ENCODE data around the gene GMIP.
"Not testable (repeated sequence)": the region's sequence is repeated elsewhere in the genome, so short reads cannot be mapped to it uniquely, and the experiment has no call there.

Gene GMIP

GRCh38 chr19:19633711-19634515 lies 9.5 kb downstream of the GMIP start:
- DNase-seq: no peak

GRCh38 chr19:19632661-19633060 lies 10.8 kb downstream of the GMIP start:
- no peak for DNase-seq

GRCh38 chr19:19631346-19631745 lies 12.1 kb downstream of the GMIP start:
- no peak for DNase-seq

GRCh38 chr19:19630426-19630825 lies 13.0 kb downstream of the GMIP start:
- no peak for DNase-seq

- DNase-seq: no peak
Measured at GRCh38 chr19:19630062-19630414, 13.4 kb downstream of the GMIP start.

GRCh38 chr19:19628501-19629134 lies 14.8 kb downstream of the GMIP start:
- DNase-seq: no peak

- DNase-seq: no peak
Measured at GRCh38 chr19:19627621-19628500, 15.6 kb downstream of the GMIP start, which contains the start of gene LPAR2. Gene LPAR2 (minus strand): TSS chr19:19628220. CDS start chr19:19627275, 945 bp downstream.

- DNase-seq: no peak
Measured at GRCh38 chr19:19626516-19627472, 16.7 kb downstream of the GMIP start.

- no peak for DNase-seq
Measured at GRCh38 chr19:19624032-19624570, 19.4 kb downstream of the GMIP start.

GRCh38 chr19:19623383-19623782 lies 20.1 kb downstream of the GMIP start:
- DNase-seq: no peak

- DNase-seq: no peak
Measured at GRCh38 chr19:19619849-19620210, 23.6 kb downstream of the GMIP start.

- no peak for DNase-seq
Measured at GRCh38 chr19:19619181-19619848, 24.1 kb downstream of the GMIP start.

GRCh38 chr19:19618219-19619051 lies 25.0 kb downstream of the GMIP start, which contains the start of gene PBX4:
Gene PBX4 (minus strand): TSS chr19:19618687. CDS start chr19:19618629, 58 bp downstream.
- peak; percentile 82 to 86 for DNase-seq

- DNase-seq: no peak
Measured at GRCh38 chr19:19615086-19615485, 28.4 kb downstream of the GMIP start.

- DNase-seq: no peak
Measured at GRCh38 chr19:19613506-19613905, 30.0 kb downstream of the GMIP start.

- DNase-seq: no peak
Measured at GRCh38 chr19:19610376-19611202, 32.9 kb downstream of the GMIP start.

- not testable (repeated sequence) for DNase-seq
Measured at GRCh38 chr19:19606686-19607085, 36.8 kb downstream of the GMIP start.

- DNase-seq: no peak
Measured at GRCh38 chr19:19606021-19606420, 37.4 kb downstream of the GMIP start.

- DNase-seq: no peak
Measured at GRCh38 chr19:19602713-19603324, 40.6 kb downstream of the GMIP start.
